ENCODE results near the gene NAGS. TPM values are rescaled to one million over a fixed set of nuclear protein-coding genes. Genes with fewer than 3 reads are reported as not detected.

The NAGS gene
- total and polyA plus RNA-seq, 2 experiments from 2014 or later, result 14.0 to 14.4 TPM

DNA sequence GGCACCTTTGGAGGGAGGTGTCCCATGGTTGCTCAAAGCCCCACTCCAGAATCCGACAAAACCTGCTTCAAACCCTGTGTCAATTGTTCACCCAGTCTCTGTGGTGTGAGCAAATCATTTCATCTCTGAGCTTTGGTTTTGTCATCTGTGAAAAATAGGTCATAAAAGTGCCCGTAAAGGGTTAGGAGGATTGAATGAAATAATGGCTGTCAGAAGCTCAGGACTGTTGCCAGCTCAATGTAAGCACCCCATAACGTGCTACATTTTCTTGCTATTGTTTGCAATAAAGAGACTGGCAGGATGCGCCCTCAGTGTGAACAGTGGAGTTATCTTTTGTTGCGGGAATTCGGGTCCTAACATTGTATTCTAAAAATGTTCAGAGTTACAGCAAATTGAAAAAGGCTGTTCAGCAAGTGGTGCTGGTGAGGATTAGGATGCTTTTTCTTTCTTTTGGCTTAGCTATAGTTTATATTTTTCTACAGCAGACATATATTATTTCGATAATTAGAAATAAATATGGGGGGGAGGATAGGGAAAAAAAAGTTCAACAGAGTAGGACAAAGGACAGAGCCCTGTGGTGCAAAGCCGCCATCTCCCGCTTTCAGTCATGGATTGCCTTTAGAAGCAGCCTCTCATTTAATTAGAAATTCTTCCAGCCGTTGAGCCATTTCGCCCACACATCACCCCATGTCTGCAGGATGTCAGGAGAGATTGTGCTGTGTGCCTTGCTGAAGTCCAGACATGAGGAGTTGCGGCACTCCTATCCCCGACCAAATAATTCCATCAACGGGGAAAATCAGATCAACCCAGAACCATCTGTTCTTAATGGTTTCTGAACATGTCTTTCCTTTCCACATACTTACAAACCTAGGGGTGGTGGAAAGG is 29.8 kb upstream of the NAGS start:
- H3K36me3 ChIP-seq (replicated peaks; ENCODE audit: insufficient read depth, low read depth), result no peaks in the 10 kb centered on the region
- no peak overlapping the region for H2AFZ ChIP-seq
- WGBS (ENCODE audit: low lambda C conversion rate, missing lambda C conversion rate), result 61% methylated on average over 14 of the region's 14 CpGs
- H3K4me2 ChIP-seq, result no peak overlapping the region
- no peak overlapping the region for H3K27ac ChIP-seq
- H4K20me1 ChIP-seq (ENCODE audit: insufficient read depth, poor library complexity, severe bottlenecking), result no peaks in the 10 kb centered on the region
- TF ChIP-seq EZH2phosphoT487 (IDR thresholded peaks at IDR 0.05; ENCODE audit: low read depth, severe bottlenecking, unreplicated experiment), result no peak
- no peaks in the 10 kb centered on the region for H3K9me2 ChIP-seq (replicated peaks; ENCODE audit: insufficient read depth)
- no peaks in the 10 kb centered on the region for H3K79me2 ChIP-seq
- DNase-seq (ENCODE audit: low spot score), result no peak
- H3K27me3 ChIP-seq, result peaks cover 40% of the 10 kb centered on the region
- no peaks in the 10 kb centered on the region for H3K9me3 ChIP-seq (ENCODE audit: low read depth)
- no peaks in the 10 kb centered on the region for H3K4me1 ChIP-seq (ENCODE audit: insufficient read depth)
- no peak overlapping the region for H3K4me3 ChIP-seq

DNA sequence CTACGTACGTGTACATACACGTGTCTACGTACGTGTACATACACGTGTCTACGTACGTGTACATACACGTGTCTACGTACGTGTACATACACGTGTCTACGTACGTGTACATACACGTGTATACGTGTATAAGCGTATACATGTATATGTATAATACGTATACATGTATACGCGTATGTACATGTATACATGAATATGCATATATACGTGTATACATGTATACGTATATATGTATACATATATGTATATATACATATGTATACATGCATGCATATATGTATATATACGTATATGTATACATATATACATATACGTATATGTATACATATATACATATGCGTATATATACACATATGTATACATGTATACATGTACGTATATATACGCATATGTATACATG is 28.5 kb upstream of the NAGS start:
- no peak overlapping the region for H3K4me2 ChIP-seq
- 89% methylated on average over 13 of the region's 27 CpGs for WGBS (ENCODE audit: low lambda C conversion rate, missing lambda C conversion rate)
- no peak overlapping the region for H3K27ac ChIP-seq
- H3K36me3 ChIP-seq (replicated peaks; ENCODE audit: insufficient read depth, low read depth), result no peaks in the 10 kb centered on the region
- no peaks in the 10 kb centered on the region for H3K4me1 ChIP-seq (ENCODE audit: insufficient read depth)
- TF ChIP-seq EZH2 (IDR thresholded peaks at IDR 0.05; ENCODE audit: borderline replicate concordance) (no peak), EZH2phosphoT487 (IDR thresholded peaks at IDR 0.05; ENCODE audit: low read depth, severe bottlenecking, unreplicated experiment) (no peak)
- TF ChIP-seq, protein P1, sequence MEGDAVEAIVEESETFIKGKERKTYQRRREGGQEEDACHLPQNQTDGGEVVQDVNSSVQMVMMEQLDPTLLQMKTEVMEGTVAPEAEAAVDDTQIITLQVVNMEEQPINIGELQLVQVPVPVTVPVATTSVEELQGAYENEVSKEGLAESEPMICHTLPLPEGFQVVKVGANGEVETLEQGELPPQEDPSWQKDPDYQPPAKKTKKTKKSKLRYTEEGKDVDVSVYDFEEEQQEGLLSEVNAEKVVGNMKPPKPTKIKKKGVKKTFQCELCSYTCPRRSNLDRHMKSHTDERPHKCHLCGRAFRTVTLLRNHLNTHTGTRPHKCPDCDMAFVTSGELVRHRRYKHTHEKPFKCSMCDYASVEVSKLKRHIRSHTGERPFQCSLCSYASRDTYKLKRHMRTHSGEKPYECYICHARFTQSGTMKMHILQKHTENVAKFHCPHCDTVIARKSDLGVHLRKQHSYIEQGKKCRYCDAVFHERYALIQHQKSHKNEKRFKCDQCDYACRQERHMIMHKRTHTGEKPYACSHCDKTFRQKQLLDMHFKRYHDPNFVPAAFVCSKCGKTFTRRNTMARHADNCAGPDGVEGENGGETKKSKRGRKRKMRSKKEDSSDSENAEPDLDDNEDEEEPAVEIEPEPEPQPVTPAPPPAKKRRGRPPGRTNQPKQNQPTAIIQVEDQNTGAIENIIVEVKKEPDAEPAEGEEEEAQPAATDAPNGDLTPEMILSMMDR (IDR thresholded peaks at IDR 0.05; ENCODE audit: poor library complexity), result no peak
- no peak for DNase-seq (ENCODE audit: low spot score)
- H3K79me2 ChIP-seq, result no peaks in the 10 kb centered on the region
- H3K9me2 ChIP-seq (replicated peaks; ENCODE audit: insufficient read depth), result no peaks in the 10 kb centered on the region
- H3K27me3 ChIP-seq, result peaks cover 45% of the 10 kb centered on the region
- no peak overlapping the region for H3K4me3 ChIP-seq
- no peaks in the 10 kb centered on the region for H3K9me3 ChIP-seq (ENCODE audit: low read depth)
- H4K20me1 ChIP-seq (ENCODE audit: insufficient read depth, poor library complexity, severe bottlenecking), result no peaks in the 10 kb centered on the region
- no peak overlapping the region for H2AFZ ChIP-seq

DNA sequence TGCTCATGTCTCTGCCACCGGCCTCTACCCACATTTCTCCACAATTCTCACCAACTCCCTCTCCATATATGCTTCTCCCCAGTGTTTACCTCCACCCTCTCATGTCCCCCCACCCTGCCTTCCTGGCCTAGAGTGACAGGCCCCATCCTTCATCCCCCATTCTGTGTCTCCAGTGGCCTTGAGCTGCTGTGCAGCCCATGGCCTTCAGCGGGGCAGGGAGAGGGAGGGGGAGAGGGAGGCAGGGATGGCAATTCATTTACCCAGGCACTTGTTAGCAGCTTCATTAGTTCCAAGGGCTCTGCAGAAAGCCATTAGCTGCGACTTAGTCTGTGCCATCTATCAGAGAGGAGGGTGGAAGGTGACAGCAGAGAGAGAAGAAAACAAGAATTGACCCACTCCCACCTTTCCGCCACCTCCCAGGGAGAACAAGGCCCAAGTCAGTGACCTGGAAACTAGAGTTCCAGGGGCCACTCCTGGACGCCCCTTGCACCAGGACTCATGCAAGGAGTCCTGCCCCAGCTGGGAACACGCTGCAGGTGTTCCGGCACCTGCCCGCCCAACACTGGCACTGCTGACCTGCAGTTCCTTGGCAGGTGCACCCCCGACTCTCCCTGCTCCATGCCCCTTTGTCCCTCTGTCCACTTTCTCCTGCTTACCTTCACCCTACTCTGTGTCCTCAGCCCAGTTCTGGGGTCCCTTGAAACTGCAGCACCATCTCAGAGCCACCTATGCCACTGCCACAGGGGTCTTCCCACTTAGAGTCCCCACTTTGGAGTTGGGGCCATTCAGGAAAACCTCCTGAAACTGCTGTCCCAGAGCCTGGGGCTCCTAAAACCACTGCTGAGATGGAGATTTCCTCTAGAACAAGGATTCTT is 27.2 kb upstream of the NAGS start:
- no peaks in the 10 kb centered on the region for H3K9me3 ChIP-seq (ENCODE audit: low read depth)
- H3K4me3 ChIP-seq, result no peak overlapping the region
- H3K36me3 ChIP-seq (replicated peaks; ENCODE audit: insufficient read depth, low read depth), result no peaks in the 10 kb centered on the region
- DNase-seq (ENCODE audit: low spot score), result no peak
- peaks cover 58% of the 10 kb centered on the region for H3K27me3 ChIP-seq
- H3K79me2 ChIP-seq, result no peaks in the 10 kb centered on the region
- no peak overlapping the region for H2AFZ ChIP-seq
- H3K4me2 ChIP-seq, result no peak overlapping the region
- no peaks in the 10 kb centered on the region for H3K9me2 ChIP-seq (replicated peaks; ENCODE audit: insufficient read depth)
- H3K4me1 ChIP-seq (ENCODE audit: insufficient read depth), result no peaks in the 10 kb centered on the region
- H3K27ac ChIP-seq, result no peak overlapping the region
- TF ChIP-seq, protein P1 (IDR thresholded peaks at IDR 0.05; ENCODE audit: poor library complexity), result no peak
- TF ChIP-seq EZH2 (IDR thresholded peaks at IDR 0.05; ENCODE audit: borderline replicate concordance) (no peak), EZH2phosphoT487 (IDR thresholded peaks at IDR 0.05; ENCODE audit: low read depth, severe bottlenecking, unreplicated experiment) (no peak)
- H4K20me1 ChIP-seq (ENCODE audit: insufficient read depth, poor library complexity, severe bottlenecking), result no peaks in the 10 kb centered on the region
- WGBS (ENCODE audit: low lambda C conversion rate, missing lambda C conversion rate), result 79% methylated on average over 9 of the region's 9 CpGs

DNA sequence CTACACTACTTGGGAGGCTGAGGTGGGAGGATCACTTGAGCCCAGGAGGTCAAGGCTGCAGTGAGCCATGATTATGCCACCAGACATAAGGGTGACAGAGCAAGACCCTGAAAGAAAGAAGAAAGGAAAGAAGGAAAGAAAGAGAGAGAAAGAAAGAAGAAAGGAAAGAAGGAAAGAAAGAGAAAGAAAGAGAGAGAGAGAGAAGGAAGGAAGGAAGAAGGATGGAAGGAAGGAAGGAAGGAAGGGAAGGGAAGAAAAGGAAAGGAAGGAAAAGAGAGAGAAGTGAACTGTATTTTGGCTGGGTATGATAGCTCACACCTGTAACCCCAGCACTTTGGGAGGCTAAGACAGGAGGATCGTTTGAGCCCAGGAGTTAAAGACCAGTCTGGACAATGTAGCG is 26.3 kb upstream of the NAGS start:
- DNase-seq (ENCODE audit: low spot score), result no peak
- no peak overlapping the region for H3K27ac ChIP-seq
- H3K27me3 ChIP-seq, result peaks cover 67% of the 10 kb centered on the region
- H3K36me3 ChIP-seq (replicated peaks; ENCODE audit: insufficient read depth, low read depth), result no peaks in the 10 kb centered on the region
- TF ChIP-seq, protein P1 (IDR thresholded peaks at IDR 0.05; ENCODE audit: poor library complexity), result no peak
- no peak for TF ChIP-seq EZH2phosphoT487 (IDR thresholded peaks at IDR 0.05; ENCODE audit: low read depth, severe bottlenecking, unreplicated experiment)
- H3K79me2 ChIP-seq, result no peaks in the 10 kb centered on the region
- H3K4me2 ChIP-seq, result no peak overlapping the region
- H3K4me3 ChIP-seq, result no peak overlapping the region
- peaks cover 2% of the 10 kb centered on the region for H3K4me1 ChIP-seq (ENCODE audit: insufficient read depth)
- no peaks in the 10 kb centered on the region for H3K9me2 ChIP-seq (replicated peaks; ENCODE audit: insufficient read depth)
- no peaks in the 10 kb centered on the region for H3K9me3 ChIP-seq (ENCODE audit: low read depth)
- H2AFZ ChIP-seq, result no peak overlapping the region
- no peaks in the 10 kb centered on the region for H4K20me1 ChIP-seq (ENCODE audit: insufficient read depth, poor library complexity, severe bottlenecking)
- WGBS (ENCODE audit: low lambda C conversion rate, missing lambda C conversion rate), result 95% methylated on average over 2 of the region's 2 CpGs

Measured in hepatocyte (in vitro differentiated cells).